Liver (tissue), 9 donors: ENCODE results near the gene MAPK8IP2. TPM values are rescaled to one million over a fixed set of nuclear protein-coding genes. Genes with fewer than 3 reads are reported as not detected.

Experiments used
- DNase-seq: peaks from one replicate; pipeline ENCODE4 v3.0.0-alpha.2; 2017; ENCODE audit warnings: low spot score
- H3K27ac ChIP-seq, 2 donors: one replicate each; pipeline ENCODE4 v1.7.0; 2013; ENCODE audit warnings: inconsistent platforms in 2 of 2, low read length in 2 of 2, control low read depth in 1 of 2, low read depth in 1 of 2, mild to moderate bottlenecking in 1 of 2
- H3K27me3 ChIP-seq, 4 donors: one replicate each; pipeline versions ENCODE4 v1.6.1 to v1.7.0; 2013; ENCODE audit warnings: low read length in 3 of 4, inconsistent platforms in 1 of 4, mild to moderate bottlenecking in 1 of 4, moderate library complexity in 1 of 4; ENCODE audit not compliant: control insufficient read depth in 4 of 4, insufficient read depth in 4 of 4
- H3K36me3 ChIP-seq, 4 donors: one replicate each; pipeline versions ENCODE4 v1.6.1 to v1.7.0; 2013; ENCODE audit warnings: low read length in 3 of 4, mild to moderate bottlenecking in 3 of 4, low read depth in 1 of 4, moderate library complexity in 1 of 4; ENCODE audit not compliant: control insufficient read depth in 4 of 4, insufficient read depth in 3 of 4
- H3K4me1 ChIP-seq, 4 donors: one replicate each; pipeline versions ENCODE4 v1.6.1 to v1.7.0; 2013; ENCODE audit warnings: low read length in 3 of 4, mild to moderate bottlenecking in 3 of 4, moderate library complexity in 1 of 4; ENCODE audit not compliant: control insufficient read depth in 4 of 4, insufficient read depth in 4 of 4
- H3K4me3 ChIP-seq, 3 donors: one replicate each; pipeline versions ENCODE4 v1.6.1 to v1.7.0; 2013; ENCODE audit warnings: low read length in 3 of 3, control low read depth in 1 of 3, low read depth in 1 of 3, mild to moderate bottlenecking in 1 of 3
- H3K9ac ChIP-seq, 2 donors: one replicate each; pipeline ENCODE4 v1.7.0; 2013; ENCODE audit warnings: low read length in 2 of 2, mild to moderate bottlenecking in 2 of 2, moderate library complexity in 2 of 2, control low read depth in 1 of 2, low read depth in 1 of 2
- H3K9me3 ChIP-seq, 4 donors: one replicate each; pipeline versions ENCODE4 v1.6.1 to v1.7.0; 2013; ENCODE audit warnings: low read length in 3 of 4; ENCODE audit not compliant: control insufficient read depth in 4 of 4
- EGR1 ChIP-seq, 2 donors: IDR thresholded peaks; 2 replicates each; pipeline ENCODE4 v1.6.1; 2016 to 2018; ENCODE audit warnings: antibody characterized with exemption in 2 of 2, low read depth in 2 of 2
- FOXA1 ChIP-seq: IDR thresholded peaks from 2 replicates; pipeline ENCODE4 v1.6.1; 2016; ENCODE audit warnings: antibody characterized with exemption
- FOXA2 ChIP-seq: IDR thresholded peaks from 2 replicates; pipeline ENCODE4 v1.6.1; 2016; ENCODE audit warnings: antibody characterized with exemption
- GABPA ChIP-seq, 2 donors: IDR thresholded peaks in 1 of 2; conservative IDR thresholded peaks in 1 of 2; 2 replicates each; pipeline ENCODE4 v1.6.1; 2016; ENCODE audit warnings: antibody characterized with exemption in 2 of 2, mild to moderate bottlenecking in 1 of 2, moderate library complexity in 1 of 2
- HNF4A ChIP-seq, 2 donors: conservative IDR thresholded peaks; 2 replicates each; pipeline ENCODE4 v1.6.1; 2016; ENCODE audit warnings: antibody characterized with exemption in 2 of 2, mild to moderate bottlenecking in 2 of 2
- HNF4G ChIP-seq: IDR thresholded peaks from 2 replicates; pipeline ENCODE4 v1.6.1; 2016; ENCODE audit warnings: antibody characterized with exemption
- JUND ChIP-seq, 2 donors: IDR thresholded peaks; 2 replicates each; pipeline ENCODE4 v1.6.1; 2016; ENCODE audit warnings: antibody characterized with exemption in 2 of 2
- NR2F2 ChIP-seq: IDR thresholded peaks from 2 replicates; pipeline ENCODE4 v1.6.1; 2016; ENCODE audit warnings: antibody characterized with exemption
- RAD21 ChIP-seq, 2 donors: IDR thresholded peaks; 2 replicates each; pipeline ENCODE4 v1.6.1; 2016; ENCODE audit warnings: antibody characterized with exemption in 2 of 2, mild to moderate bottlenecking in 2 of 2
- TAF1 ChIP-seq: conservative IDR thresholded peaks from 2 replicates; pipeline ENCODE4 v1.6.1; 2016; ENCODE audit warnings: antibody characterized with exemption, mild to moderate bottlenecking
- YY1 ChIP-seq: IDR thresholded peaks from 2 replicates; pipeline ENCODE4 v1.6.1; 2016; ENCODE audit warnings: antibody characterized with exemption, mild to moderate bottlenecking
- WGBS: extraction: QIAGEN DNeasy Blood & Tissue Kit; methylation state at CpG from one replicate; pipeline ENCODE4 v1.1.7; 2013; 5-methylcytosine and 5-hydroxymethylcytosine counted together
- polyA plus RNA-seq, 2 donors: library from polyadenylated mRNA; stranded (reverse) in 1 of 2; unstranded in 1 of 2; fragments of 200-250 nt in 1 of 2; fragments of >200 nt in 1 of 2; fragmentation: Nextera tagmentation in 1 of 2; extraction: Ambion mirVana in 1 of 2; gene quantifications; one replicate each; pipeline versions ENCODE4 v1.2.1 to v1.2.3, GENCODE V29; 2013 to 2015
- total RNA-seq, 2 donors: library from RNA; depleted of rRNA; stranded (reverse); fragments of >200 nt; gene quantifications; one replicate each; pipeline ENCODE4 v1.2.3, GENCODE V29; 2014
- TF ChIP-seq, protein P1 (sequence below): fragments of 150-350 bp; IDR thresholded peaks from 2 replicates; pipeline ENCODE4 v1.5.1; 2017; ENCODE audit warnings: improper control_type of control experiment, low read depth, low read length; ENCODE audit not compliant: missing input control
- TF ChIP-seq, protein P2 (sequence below): IDR thresholded peaks from 2 replicates; pipeline ENCODE4 v1.6.1; 2016; ENCODE audit warnings: antibody characterized with exemption
- TF ChIP-seq, protein P3 (sequence below): IDR thresholded peaks from 2 replicates; pipeline ENCODE4 v1.6.1; 2016; ENCODE audit warnings: antibody characterized with exemption, mild to moderate bottlenecking
- donor health status: healthy.
- donor health status: healthy.
- donor health status: healthy.
- donor health status: healthy.
- donor health status: healthy.

MAPK8IP2 gene
- total and polyA plus RNA-seq, 4 donors: 0.04 to 0.37 (median 0.13) TPM

DNA sequence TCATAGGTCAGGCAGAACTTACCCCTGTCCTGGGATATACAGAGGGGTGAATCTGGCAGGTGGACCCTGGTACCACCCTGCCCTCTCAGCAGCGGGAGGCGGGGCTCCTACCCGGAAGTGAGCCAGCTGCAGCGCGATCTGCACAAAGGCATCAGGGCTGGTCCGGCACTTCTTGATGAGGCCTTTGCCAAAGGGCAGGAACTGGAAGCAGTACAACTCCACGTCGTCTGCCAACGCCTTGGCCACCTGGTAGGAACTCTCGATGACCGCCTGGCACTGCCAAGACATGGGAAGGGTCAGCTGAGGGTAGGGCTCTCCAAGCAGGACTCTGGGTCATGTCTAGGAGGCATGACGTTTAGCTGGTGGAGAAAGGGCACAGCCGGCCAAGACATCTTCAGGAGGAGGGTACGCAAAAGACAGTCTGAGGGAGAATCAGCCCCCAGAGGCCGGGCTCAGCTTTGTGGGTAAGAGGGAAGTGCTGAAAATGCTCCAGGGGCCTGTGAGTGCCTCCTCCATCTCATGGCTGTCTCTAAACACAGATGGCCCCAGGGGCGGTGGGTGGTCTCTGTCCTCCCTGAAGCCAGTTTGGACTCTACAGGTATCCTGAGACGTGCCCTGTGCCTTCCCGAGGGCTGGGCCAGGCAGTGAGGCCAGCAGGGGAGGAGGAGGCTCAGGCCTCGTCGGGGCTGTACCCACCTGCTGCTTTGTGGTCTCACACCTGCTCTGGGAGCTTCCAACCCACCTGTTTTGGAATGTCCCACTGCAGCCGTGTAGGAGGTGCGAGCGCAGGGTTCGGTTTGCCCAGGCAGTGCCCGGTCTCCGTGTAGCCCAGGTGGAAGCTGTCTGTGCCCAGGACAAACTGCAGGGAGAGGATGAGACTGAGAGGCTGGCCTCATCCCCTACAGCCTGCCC is 29.1 kb upstream of the MAPK8IP2 start:
- TF ChIP-seq TAF1 (no peak), HNF4A (conservative IDR thresholded peaks at IDR 0.05) (no peak), FOXA2 (no peak), RAD21 (IDR thresholded peaks at IDR 0.05) (no peak), JUND (IDR thresholded peaks at IDR 0.05) (no peak), FOXA1 (no peak), NR2F2 (no peak), EGR1 (IDR thresholded peaks at IDR 0.05; ENCODE audit: low read depth in 2 of 2) (no peak), YY1 (no peak)
- TF ChIP-seq, protein P1, sequence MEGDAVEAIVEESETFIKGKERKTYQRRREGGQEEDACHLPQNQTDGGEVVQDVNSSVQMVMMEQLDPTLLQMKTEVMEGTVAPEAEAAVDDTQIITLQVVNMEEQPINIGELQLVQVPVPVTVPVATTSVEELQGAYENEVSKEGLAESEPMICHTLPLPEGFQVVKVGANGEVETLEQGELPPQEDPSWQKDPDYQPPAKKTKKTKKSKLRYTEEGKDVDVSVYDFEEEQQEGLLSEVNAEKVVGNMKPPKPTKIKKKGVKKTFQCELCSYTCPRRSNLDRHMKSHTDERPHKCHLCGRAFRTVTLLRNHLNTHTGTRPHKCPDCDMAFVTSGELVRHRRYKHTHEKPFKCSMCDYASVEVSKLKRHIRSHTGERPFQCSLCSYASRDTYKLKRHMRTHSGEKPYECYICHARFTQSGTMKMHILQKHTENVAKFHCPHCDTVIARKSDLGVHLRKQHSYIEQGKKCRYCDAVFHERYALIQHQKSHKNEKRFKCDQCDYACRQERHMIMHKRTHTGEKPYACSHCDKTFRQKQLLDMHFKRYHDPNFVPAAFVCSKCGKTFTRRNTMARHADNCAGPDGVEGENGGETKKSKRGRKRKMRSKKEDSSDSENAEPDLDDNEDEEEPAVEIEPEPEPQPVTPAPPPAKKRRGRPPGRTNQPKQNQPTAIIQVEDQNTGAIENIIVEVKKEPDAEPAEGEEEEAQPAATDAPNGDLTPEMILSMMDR: no peak
- TF ChIP-seq, protein P2, sequence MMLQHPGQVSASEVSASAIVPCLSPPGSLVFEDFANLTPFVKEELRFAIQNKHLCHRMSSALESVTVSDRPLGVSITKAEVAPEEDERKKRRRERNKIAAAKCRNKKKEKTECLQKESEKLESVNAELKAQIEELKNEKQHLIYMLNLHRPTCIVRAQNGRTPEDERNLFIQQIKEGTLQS: no peak
- H3K9ac ChIP-seq: no peak overlapping the region
- H3K4me3 ChIP-seq: no peak overlapping the region
- H3K36me3 ChIP-seq: peaks cover 0 to 17% (median 0%) of the 10 kb centered on the region in 4 donors
- WGBS: 85% methylated on average over 26 of the region's 26 CpGs
- H3K27me3 ChIP-seq: no peaks in the 10 kb centered on the region
- H3K9me3 ChIP-seq: no peaks in the 10 kb centered on the region
- H3K4me1 ChIP-seq: peaks cover 10 to 35% (median 22%) of the 10 kb centered on the region in 4 donors
- H3K27ac ChIP-seq: peak overlapping the region in 1 of 2 donors; percentile 97
- no peak for DNase-seq

DNA sequence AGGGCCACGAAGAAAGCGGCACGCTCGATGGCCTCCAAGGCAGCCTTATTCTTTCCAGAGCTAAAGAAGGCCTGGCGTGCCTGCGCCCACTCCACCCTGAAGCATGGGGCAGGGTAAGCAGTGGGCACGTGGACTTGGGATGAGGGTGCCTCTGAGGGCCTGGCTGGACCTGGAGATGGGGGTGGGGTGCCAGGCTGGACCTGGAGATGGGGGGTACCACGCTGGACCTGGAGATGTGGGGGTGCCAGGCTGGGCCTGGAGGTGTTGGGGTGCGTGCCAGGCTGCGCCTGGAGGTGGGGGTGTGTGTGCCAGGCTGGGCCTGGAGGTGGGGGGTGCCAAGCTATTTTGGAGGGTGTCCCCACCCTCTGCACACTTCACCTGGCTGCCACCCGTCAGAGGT is 27.6 kb upstream of the MAPK8IP2 start:
- Histone ChIP-seq H3K9ac (no peak overlapping the region), H3K4me1 (peaks cover 10 to 35% (median 22%) of the 10 kb centered on the region in 4 donors), H3K36me3 (peaks cover 0 to 17% (median 0%) of the 10 kb centered on the region in 4 donors), H3K27me3 (no peaks in the 10 kb centered on the region), H3K9me3 (no peaks in the 10 kb centered on the region), H3K27ac (no peak overlapping the region), H3K4me3 (no peak overlapping the region)
- WGBS: 96% methylated on average over 11 of the region's 11 CpGs
- no peak for DNase-seq
- no peak for TF ChIP-seq RAD21 (IDR thresholded peaks at IDR 0.05)
- no peak for TF ChIP-seq EGR1 (IDR thresholded peaks at IDR 0.05; ENCODE audit: low read depth in 2 of 2)
- no peak for TF ChIP-seq HNF4G
- TF ChIP-seq YY1: no peak
- no peak for TF ChIP-seq GABPA (IDR thresholded peaks at IDR 0.05 in 1 of 2, conservative IDR thresholded peaks at IDR 0.05 in 1 of 2)
- TF ChIP-seq, protein P1: no peak
- TF ChIP-seq, protein P3, sequence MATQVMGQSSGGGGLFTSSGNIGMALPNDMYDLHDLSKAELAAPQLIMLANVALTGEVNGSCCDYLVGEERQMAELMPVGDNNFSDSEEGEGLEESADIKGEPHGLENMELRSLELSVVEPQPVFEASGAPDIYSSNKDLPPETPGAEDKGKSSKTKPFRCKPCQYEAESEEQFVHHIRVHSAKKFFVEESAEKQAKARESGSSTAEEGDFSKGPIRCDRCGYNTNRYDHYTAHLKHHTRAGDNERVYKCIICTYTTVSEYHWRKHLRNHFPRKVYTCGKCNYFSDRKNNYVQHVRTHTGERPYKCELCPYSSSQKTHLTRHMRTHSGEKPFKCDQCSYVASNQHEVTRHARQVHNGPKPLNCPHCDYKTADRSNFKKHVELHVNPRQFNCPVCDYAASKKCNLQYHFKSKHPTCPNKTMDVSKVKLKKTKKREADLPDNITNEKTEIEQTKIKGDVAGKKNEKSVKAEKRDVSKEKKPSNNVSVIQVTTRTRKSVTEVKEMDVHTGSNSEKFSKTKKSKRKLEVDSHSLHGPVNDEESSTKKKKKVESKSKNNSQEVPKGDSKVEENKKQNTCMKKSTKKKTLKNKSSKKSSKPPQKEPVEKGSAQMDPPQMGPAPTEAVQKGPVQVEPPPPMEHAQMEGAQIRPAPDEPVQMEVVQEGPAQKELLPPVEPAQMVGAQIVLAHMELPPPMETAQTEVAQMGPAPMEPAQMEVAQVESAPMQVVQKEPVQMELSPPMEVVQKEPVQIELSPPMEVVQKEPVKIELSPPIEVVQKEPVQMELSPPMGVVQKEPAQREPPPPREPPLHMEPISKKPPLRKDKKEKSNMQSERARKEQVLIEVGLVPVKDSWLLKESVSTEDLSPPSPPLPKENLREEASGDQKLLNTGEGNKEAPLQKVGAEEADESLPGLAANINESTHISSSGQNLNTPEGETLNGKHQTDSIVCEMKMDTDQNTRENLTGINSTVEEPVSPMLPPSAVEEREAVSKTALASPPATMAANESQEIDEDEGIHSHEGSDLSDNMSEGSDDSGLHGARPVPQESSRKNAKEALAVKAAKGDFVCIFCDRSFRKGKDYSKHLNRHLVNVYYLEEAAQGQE: no peak
